Measurements from ENCODE around the gene SPTBN1.

The SPTBN1 gene

DNA sequence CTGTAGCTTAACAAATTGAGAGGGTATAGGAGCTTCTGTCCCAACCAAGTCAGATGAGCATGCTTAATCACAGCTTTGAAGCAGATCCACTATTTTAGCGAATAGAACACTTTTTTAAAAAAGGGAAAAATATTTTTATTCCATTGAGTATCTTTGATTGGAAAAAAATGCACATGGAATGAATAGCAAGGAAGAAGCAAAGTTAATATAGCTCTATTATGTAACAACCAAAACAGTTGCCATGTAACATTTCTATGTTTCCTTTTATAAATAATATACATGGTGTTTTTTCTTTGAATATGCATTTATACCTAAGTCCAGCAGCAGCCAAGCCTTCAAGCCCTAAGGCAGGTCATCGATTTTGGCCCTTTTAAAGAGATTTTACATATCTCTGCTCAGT lies 21.4 kb upstream of the SPTBN1 start:
- DNase-seq (ENCODE audit: low spot score): no peak

GRCh38 chr2:54435325-54436226 lies 20.6 kb upstream of the SPTBN1 start:
- no peak for DNase-seq (ENCODE audit: low spot score)

DNA sequence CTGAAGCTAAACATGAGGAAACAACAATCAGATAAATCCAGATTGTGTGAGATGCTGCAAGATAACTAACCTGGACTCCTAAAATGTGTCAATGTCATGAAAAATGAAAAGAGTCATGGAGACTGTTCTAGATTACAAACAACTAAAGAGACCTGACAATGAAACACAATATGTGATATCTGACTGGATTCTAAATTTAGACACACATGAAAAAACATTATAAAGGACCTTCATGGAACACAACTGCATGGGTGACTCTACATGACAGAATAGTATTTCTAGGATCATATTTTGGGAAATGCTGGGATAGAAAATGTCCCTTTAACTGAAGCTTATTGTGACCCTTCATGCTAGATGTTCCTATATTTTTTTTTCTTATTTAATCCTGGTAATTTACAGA lies 18.5 kb upstream of the SPTBN1 start:
- no peak for DNase-seq (ENCODE audit: low spot score)

GRCh38 chr2:54438271-54438670 lies 17.9 kb upstream of the SPTBN1 start:
- DNase-seq (ENCODE audit: low spot score): no peak

DNA sequence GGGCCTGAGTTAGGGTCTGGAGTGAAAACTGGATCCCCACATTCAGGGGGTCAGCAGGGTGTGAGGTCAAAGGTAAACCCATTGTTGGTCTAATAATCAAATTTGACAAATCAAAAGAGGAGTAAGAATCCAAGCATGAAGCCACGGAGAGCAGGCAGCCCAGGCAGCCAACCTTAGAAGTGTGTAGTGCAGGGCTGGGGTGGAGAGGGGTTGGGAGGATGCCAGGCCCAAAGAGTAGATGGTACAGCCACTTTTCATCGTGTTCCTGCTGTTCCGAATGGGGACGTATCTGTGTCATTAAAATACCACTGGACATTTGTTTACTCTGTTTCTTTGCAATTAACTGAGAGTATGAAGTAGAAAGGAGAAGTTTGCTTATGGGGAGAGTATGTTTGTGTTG lies 16.5 kb upstream of the SPTBN1 start:
- DNase-seq (ENCODE audit: low spot score): no peak

- no peak for DNase-seq (ENCODE audit: low spot score)
Measured at GRCh38 chr2:54440050-54440449, 16.1 kb upstream of the SPTBN1 start.

DNA sequence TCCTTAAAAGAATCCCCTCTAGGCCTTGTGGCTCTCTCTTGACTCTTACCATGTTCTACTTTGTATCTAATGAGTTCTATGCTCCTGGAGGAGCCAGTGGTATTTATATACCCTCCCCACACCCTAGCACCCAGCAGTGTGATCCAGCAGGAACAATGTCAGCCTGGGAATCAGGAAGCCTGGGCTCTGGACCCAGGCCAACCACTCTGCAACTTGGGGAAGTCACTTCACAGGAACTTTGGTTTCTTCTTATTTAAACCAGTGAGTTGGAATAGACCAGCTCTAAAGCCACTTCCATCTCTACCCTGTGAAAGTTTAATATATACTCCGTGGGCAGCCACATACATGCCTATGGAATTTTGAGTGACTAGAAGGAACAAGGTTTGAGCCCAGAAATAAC lies 11.6 kb upstream of the SPTBN1 start:
- no peak for DNase-seq (ENCODE audit: low spot score)

DNA sequence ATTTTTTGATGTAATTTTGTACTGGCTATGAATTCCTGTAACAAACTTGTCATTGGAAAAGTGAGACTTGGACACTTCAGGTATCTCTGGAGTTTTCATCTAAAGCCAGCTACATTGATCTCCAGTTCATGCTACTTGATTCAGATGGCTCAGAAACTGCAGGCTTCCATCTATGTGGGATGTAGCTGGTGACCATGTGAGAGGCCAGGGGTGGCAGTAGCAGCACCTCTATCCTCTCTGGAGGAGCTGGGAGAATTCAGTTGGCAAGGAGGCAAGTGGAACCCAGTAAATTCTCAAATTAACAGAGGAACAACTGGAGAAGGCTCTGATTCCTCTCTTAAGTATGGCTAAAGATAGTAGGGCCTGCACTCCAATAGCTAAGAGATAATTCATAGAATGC lies 10.0 kb upstream of the SPTBN1 start:
- DNase-seq (ENCODE audit: low spot score): no peak

- DNase-seq (ENCODE audit: low spot score): no peak
Measured at GRCh38 chr2:54446625-54447024, 9.5 kb upstream of the SPTBN1 start.

DNA sequence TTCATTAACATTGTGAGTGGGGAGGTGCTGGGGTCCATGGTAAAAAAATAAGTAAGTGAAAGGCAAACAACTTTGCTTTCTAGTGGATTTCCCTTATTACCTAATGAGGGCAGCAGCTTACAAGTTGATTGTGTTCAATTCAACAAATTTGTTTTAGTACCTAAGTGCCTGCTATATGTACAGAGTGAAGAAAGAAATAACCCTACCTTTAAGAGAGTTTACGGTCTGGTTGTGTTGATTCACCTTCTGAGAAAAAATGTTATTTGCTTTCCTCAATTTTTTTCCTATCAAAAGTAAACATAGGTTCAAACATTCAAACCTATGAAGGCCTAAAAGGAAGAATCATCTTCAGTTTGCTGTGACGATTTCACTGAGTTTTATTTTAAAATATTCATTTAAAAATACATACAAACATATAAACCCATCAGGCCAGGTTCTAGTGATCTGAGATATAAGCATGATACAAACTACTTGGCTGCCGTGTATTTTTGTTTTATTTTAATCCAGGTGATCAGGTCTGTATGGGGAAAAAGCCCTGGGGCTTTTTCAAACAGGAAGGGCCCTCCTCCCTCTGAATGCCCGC lies 1.5 kb upstream of the SPTBN1 start:
- no peak for DNase-seq (ENCODE audit: low spot score)

GRCh38 chr2:54455131-54455562 lies 980 bp upstream of the SPTBN1 start:
- no peak for DNase-seq (ENCODE audit: low spot score)

GRCh38 chr2:54456362-54456611 lies 160 bp downstream of the SPTBN1 start:
- DNase-seq (ENCODE audit: low spot score): no peak

DNA sequence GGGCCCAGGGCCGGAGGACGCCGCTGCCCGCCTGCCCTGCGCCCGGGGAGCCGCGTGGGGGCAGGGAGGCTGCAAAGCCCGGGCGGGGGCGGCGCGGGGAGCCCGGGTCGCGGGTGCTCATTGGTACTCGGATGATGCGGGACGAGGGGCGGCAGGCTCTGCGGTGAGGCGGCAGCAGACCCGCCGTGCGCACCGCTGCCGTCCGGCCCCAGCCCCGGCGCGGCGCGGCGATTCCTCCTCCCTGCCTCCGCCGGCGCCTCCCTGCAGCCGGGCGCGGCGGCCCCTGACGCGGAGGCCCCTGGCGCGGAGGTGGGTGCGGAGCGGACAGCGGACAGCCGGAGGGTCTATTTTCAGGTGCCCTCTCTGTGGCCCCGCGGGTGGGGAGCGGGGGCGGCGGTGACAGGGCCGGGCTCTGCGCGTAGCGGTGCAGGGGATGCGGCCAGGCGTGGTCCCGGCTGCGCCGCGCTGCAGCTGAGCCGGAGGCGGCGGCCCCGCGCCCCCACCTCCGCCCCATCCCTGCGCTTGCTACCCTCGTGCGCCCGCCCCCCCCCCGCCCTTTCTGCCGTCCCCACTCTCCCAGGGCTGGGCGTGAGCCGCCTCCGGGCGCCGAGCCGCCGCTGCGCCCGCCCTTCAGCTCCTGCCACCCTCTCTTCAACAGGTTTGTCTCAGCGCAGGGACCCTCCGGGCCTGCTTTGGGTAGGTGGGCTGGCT lies 640 bp downstream of the SPTBN1 start:
- peak; percentile 40 for DNase-seq (ENCODE audit: low spot score)

DNA sequence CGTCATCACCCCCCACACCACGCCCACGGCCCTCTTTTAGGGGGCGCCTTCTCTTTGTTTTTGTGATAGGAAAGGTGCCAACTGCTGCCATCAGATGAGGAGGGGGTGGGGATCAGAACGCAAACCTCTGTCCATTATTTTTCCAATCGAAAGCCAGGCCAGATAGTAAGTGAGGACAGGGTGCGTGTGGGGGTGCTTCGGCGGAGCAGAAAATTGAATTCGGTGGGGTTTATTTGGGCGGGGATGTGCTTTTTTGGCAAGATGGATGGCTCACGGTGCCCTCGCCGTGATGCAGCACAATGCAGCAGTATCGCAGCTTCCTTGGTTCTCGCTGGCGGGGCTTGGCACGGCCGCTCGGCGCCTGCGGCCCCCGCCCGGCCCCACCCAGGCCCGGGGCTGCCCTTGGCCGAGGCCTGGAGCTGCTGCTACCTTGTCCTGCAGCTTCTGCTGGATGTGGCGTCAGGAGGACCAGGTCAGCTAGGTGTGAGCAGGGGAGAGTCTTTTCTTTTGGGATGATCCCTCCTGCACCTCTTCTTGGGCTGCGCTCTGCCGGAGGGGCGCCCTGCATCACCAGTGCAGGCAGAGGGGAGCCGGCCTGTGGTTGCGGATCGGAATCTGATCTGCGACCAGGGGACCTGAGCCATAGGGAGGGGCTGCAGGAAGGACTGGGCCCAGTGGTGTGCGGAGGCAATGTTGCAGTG lies 1.3 kb downstream of the SPTBN1 start:
- DNase-seq (ENCODE audit: low spot score): peak; percentile 33

DNA sequence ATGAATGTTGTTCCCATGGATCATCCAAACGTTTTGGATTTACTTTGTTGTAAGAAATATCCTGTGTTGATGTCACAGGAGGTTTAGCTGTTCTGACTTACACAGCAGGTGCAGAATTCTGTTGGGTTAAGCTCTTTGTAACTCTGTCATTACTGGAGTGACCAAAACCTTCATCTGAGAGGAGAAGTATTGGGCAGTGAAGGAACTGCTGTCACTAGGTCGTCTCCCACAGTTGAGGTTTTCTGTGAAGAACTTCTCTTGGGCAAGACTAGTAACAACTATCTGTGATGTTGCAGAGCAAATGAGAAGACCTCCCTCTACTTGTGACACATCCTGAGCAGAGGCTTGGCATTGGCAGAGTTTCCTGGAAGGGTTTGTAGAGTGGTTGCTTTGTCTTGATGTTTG lies 2.9 kb downstream of the SPTBN1 start:
- DNase-seq (ENCODE audit: low spot score): no peak

DNA sequence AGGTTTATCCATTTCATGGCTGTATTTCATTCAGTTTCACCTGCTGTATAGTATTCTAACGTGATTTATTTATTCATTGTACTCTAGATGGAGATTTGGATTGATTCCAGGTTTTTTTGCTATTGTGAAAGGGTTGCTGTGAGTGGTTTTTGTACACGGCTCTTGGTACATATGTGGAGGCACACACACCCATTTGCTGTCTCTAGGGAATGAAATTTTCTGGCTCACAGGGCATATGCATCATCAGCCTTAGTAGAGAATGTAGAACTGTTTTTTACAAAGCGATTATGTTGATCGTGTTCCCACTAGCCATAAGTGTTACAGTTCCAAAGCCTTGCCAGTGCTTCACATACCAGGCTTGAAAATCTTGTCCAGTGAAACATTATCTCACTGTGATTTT lies 5.1 kb downstream of the SPTBN1 start:
- no peak for DNase-seq (ENCODE audit: low spot score)

DNA sequence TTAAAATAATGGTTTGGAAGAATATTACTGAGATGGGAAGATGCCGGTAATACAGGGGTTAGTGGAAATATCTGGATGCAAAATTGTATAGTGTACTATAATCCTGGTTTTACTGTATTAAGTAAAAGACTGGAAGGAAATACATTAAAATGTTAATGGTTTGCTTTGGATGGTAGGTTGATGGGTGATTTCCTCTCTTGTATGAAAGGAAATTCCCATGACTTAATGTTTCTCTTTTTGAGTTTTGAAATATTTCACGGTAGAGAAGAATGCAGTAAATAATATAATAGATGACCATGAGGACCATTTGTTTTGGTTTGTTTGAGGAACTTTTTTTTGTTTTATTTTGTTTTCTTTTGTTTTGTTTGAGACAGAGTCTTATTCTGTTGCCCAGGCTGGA lies 8.2 kb downstream of the SPTBN1 start:
- DNase-seq (ENCODE audit: low spot score): no peak

GRCh38 chr2:54465143-54465542 lies 9.0 kb downstream of the SPTBN1 start:
- no peak for DNase-seq (ENCODE audit: low spot score)

DNA sequence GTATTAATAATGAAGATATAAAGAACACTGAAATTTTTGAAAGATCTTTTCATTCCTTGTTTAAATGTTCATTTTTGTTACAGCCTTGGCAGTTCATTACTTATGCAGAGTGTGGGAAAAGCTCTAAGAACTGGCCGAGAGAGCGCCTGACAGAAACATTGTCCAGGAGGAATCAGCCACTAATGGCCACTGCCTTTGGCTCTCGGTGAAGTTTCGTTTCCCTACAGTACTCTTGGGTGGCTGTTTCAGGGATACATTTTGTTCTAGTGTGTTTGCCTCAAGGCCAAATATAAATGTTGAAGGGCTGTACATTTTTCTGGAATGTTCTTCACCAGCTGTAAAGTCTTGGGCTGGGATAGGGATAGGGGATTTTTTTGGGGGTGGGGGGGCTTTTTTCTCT lies 10.7 kb downstream of the SPTBN1 start:
- no peak for DNase-seq (ENCODE audit: low spot score)

GRCh38 chr2:54468673-54469072 lies 12.5 kb downstream of the SPTBN1 start:
- DNase-seq (ENCODE audit: low spot score): no peak

- no peak for DNase-seq (ENCODE audit: low spot score)
Measured at GRCh38 chr2:54469484-54470053, 13.4 kb downstream of the SPTBN1 start.

GRCh38 chr2:54470266-54470938 lies 14.3 kb downstream of the SPTBN1 start:
- DNase-seq (ENCODE audit: low spot score): no peak

Measured in germinal center (tissue), 1 donor.